Measurements from ENCODE around the gene PIP5K1B.

The PIP5K1B gene

DNA sequence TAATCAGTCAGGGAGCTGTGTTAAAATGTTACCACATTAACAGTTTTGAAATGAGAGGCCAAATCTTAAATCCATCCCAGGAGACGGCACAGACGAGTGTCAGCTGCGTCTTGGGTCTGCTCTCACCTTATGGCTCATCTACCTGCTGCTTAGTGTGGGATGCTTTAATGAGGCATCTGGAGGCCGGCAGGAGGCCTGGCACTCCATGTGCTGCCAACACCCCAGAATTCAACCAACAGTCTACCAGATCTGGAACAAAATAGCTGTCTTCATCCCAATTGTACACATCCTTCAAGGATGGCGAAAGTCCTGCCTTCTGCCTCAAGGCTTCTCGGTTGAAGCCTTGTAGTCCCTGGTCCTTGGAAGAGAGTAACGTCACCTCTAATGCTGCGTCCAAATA lies 296.9 kb downstream of the PIP5K1B start:
- no peaks in the 10 kb centered on the region for H3K36me3 ChIP-seq (ENCODE audit: control insufficient read depth, insufficient read depth, low read length)
- no peak overlapping the region for H3K4me2 ChIP-seq (ENCODE audit: low read length)
- H3K9me3 ChIP-seq (ENCODE audit: control insufficient read depth, low read length), result no peaks in the 10 kb centered on the region
- H3K79me2 ChIP-seq, result no peaks in the 10 kb centered on the region
- no peak overlapping the region for H2AFZ ChIP-seq
- no peaks in the 10 kb centered on the region for H3K27me3 ChIP-seq (ENCODE audit: control insufficient read depth, insufficient read depth, low read length)
- TF ChIP-seq, protein P1, sequence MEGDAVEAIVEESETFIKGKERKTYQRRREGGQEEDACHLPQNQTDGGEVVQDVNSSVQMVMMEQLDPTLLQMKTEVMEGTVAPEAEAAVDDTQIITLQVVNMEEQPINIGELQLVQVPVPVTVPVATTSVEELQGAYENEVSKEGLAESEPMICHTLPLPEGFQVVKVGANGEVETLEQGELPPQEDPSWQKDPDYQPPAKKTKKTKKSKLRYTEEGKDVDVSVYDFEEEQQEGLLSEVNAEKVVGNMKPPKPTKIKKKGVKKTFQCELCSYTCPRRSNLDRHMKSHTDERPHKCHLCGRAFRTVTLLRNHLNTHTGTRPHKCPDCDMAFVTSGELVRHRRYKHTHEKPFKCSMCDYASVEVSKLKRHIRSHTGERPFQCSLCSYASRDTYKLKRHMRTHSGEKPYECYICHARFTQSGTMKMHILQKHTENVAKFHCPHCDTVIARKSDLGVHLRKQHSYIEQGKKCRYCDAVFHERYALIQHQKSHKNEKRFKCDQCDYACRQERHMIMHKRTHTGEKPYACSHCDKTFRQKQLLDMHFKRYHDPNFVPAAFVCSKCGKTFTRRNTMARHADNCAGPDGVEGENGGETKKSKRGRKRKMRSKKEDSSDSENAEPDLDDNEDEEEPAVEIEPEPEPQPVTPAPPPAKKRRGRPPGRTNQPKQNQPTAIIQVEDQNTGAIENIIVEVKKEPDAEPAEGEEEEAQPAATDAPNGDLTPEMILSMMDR (IDR thresholded peaks at IDR 0.05), result no peak
- no peaks in the 10 kb centered on the region for H3K4me1 ChIP-seq
- H3K9ac ChIP-seq, result no peak overlapping the region
- H3K4me3 ChIP-seq (ENCODE audit: low read depth, low read length), result no peak overlapping the region
- no peak overlapping the region for H3K27ac ChIP-seq

DNA sequence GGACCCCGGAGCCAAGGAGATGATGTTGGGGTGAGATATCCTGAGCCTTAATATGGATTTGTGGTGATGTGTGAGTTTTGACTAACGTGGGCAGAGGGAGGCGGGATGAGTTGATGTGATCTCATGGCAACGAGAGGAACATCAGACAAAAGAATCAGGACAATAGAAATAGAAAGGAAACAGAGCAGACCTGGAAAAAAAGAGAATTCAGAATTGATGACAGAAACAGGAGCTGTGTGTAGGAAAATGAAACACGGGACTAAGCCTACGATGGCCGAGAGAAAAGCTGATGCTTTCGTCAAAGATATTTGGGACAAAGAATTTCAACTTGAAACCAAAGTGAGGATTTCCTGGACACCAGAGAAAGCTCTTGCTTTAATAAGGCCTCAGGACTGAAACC lies 298.0 kb downstream of the PIP5K1B start:
- H3K4me1 ChIP-seq, result no peaks in the 10 kb centered on the region
- no peak overlapping the region for H3K4me3 ChIP-seq (ENCODE audit: low read depth, low read length)
- no peaks in the 10 kb centered on the region for H3K9me3 ChIP-seq (ENCODE audit: control insufficient read depth, low read length)
- H3K4me2 ChIP-seq (ENCODE audit: low read length), result no peak overlapping the region
- no peaks in the 10 kb centered on the region for H3K36me3 ChIP-seq (ENCODE audit: control insufficient read depth, insufficient read depth, low read length)
- H3K9ac ChIP-seq, result no peak overlapping the region
- H2AFZ ChIP-seq, result no peak overlapping the region
- no peak overlapping the region for H3K27ac ChIP-seq
- H3K79me2 ChIP-seq, result no peaks in the 10 kb centered on the region
- TF ChIP-seq, protein P1 (IDR thresholded peaks at IDR 0.05), result no peak
- H3K27me3 ChIP-seq (ENCODE audit: control insufficient read depth, insufficient read depth, low read length), result no peaks in the 10 kb centered on the region

DNA sequence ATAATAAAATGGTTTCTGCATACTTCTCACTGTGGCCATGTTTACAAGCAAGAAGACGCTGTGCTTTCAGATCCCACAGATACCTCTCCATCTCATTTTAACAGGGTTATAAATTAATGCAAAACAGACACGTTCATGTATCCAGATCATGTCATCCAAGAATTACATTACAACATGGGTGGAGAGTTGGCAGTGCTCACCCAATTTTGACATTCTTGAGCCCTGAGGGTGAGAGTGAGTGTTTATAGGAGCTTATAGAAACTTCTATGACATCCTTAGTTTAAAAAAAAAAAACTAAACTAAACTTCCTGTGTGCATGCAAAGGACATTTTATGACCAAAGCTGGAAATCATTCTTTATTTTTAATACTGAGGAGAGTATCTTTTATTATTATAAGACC lies 299.8 kb downstream of the PIP5K1B start:
- Histone ChIP-seq H3K4me3 (ENCODE audit: low read depth, low read length) (no peak overlapping the region), H3K9ac (no peak overlapping the region), H3K9me3 (ENCODE audit: control insufficient read depth, low read length) (no peaks in the 10 kb centered on the region), H3K27me3 (ENCODE audit: control insufficient read depth, insufficient read depth, low read length) (no peaks in the 10 kb centered on the region), H3K4me2 (ENCODE audit: low read length) (no peak overlapping the region), H3K4me1 (no peaks in the 10 kb centered on the region), H3K36me3 (ENCODE audit: control insufficient read depth, insufficient read depth, low read length) (no peaks in the 10 kb centered on the region), H2AFZ (no peak overlapping the region), H3K27ac (no peak overlapping the region), H3K79me2 (no peaks in the 10 kb centered on the region)
- TF ChIP-seq, protein P1 (IDR thresholded peaks at IDR 0.05), result no peak

DNA sequence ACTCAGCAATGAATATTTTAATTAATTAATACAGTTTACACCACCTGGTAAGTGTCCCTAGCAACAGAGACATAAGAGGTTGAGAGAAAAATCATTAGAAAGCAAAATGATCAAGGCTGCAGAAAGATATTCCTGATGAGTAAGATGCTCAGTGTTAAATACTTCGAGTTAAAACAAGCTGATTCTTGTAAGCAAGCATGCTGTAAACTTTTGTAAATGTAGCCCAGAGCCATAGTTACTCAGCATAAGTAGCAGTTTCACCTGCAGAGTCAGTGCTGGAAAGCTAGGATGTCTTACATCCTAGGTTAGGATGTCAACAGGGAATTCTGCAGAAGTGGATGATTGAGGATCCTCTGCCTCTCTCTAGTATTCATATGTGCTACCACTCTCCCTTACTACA lies 304.7 kb downstream of the PIP5K1B start:
- Histone ChIP-seq H3K4me1 (no peaks in the 10 kb centered on the region), H3K9ac (no peak overlapping the region), H3K27ac (no peak overlapping the region), H3K27me3 (ENCODE audit: control insufficient read depth, insufficient read depth, low read length) (no peaks in the 10 kb centered on the region), H3K4me2 (ENCODE audit: low read length) (no peak overlapping the region), H3K9me3 (ENCODE audit: control insufficient read depth, low read length) (no peaks in the 10 kb centered on the region), H2AFZ (no peak overlapping the region), H3K4me3 (ENCODE audit: low read depth, low read length) (no peak overlapping the region), H3K79me2 (no peaks in the 10 kb centered on the region), H3K36me3 (ENCODE audit: control insufficient read depth, insufficient read depth, low read length) (no peaks in the 10 kb centered on the region)
- TF ChIP-seq, protein P1 (IDR thresholded peaks at IDR 0.05), result no peak

DNA sequence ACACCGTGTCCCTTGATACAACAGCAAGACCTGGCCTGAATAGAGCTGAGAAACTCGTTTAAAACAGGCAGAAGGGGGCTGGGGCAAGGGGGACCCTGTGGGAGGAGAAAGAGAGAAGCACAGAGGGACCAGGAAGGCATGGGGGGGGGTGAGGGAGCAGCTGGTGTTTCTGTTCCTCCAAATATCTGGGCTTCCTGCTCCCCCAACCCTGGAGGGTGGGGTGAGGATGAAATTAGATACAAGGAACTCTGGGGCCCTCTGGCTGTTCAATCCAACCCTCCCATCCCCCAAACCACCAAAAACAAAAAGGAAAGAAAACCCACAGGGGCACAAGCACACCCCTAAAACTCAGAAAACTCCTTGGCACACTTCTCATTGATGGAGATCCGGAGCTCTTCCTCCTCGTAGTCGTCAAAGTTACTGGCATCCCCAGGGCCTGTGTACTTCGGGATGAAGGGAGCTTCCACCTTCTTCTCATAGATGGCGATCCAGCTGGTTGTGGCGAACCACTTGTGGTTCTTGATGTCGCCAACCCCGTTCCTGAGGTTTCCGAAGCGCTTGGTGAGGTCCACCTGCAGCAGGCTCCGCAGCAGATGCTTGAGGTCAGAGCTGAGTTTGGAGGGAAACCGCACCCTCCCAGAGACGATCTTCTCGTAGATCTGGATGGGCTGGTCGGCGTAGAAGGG lies 307.8 kb downstream of the PIP5K1B start:
- no peak overlapping the region for H3K27ac ChIP-seq
- no peaks in the 10 kb centered on the region for H3K36me3 ChIP-seq (ENCODE audit: control insufficient read depth, insufficient read depth, low read length)
- no peaks in the 10 kb centered on the region for H3K4me1 ChIP-seq
- H3K27me3 ChIP-seq (ENCODE audit: control insufficient read depth, insufficient read depth, low read length), result no peaks in the 10 kb centered on the region
- TF ChIP-seq, protein P1 (IDR thresholded peaks at IDR 0.05), result no peak
- H3K9ac ChIP-seq, result no peak overlapping the region
- H3K9me3 ChIP-seq (ENCODE audit: control insufficient read depth, low read length), result no peaks in the 10 kb centered on the region
- H3K79me2 ChIP-seq, result no peaks in the 10 kb centered on the region
- H3K4me3 ChIP-seq (ENCODE audit: low read depth, low read length), result no peak overlapping the region
- H2AFZ ChIP-seq, result no peak overlapping the region
- H3K4me2 ChIP-seq (ENCODE audit: low read length), result no peak overlapping the region
